WERI-Rb-1 (cell line): ENCODE measurements around the gene CHL1.

Experiments
- DNase-seq: peaks from one replicate; pipeline ENCODE4 v3.0.0-alpha.2; 2020
- H3K27ac ChIP-seq: fragments of 250-450 bp; sonication (Bioruptor Pico); 2 replicates; pipeline ENCODE4 v1.5.1; 2020; ENCODE audit warnings: mild to moderate bottlenecking, moderate library complexity
- H3K27me3 ChIP-seq: fragments of 250-450 bp; sonication (Bioruptor Pico); 2 replicates; pipeline ENCODE4 v1.5.1; 2021; ENCODE audit warnings: mild to moderate bottlenecking, low read depth, moderate library complexity; ENCODE audit not compliant: insufficient read depth, severe bottlenecking
- H3K36me3 ChIP-seq: fragments of 250-450 bp; sonication (Bioruptor Pico); 2 replicates; pipeline ENCODE4 v1.5.1; 2020; ENCODE audit warnings: mild to moderate bottlenecking, moderate library complexity
- H3K4me3 ChIP-seq: 2 replicates; pipeline ENCODE4 v1.5.1; 2011; ENCODE audit warnings: low read depth, mild to moderate bottlenecking, control low read depth, low read length
- H3K9me3 ChIP-seq: fragments of 250-450 bp; sonication (Bioruptor Pico); 2 replicates; pipeline ENCODE4 v1.5.1; 2021; ENCODE audit warnings: mild to moderate bottlenecking, moderate library complexity; ENCODE audit not compliant: severe bottlenecking
- CTCF ChIP-seq: IDR thresholded peaks from 2 replicates; pipeline ENCODE4 v1.5.1; 2011; ENCODE audit warnings: low read depth, mild to moderate bottlenecking, control low read depth, inconsistent platforms, low read length

CHL1 gene

DNA sequence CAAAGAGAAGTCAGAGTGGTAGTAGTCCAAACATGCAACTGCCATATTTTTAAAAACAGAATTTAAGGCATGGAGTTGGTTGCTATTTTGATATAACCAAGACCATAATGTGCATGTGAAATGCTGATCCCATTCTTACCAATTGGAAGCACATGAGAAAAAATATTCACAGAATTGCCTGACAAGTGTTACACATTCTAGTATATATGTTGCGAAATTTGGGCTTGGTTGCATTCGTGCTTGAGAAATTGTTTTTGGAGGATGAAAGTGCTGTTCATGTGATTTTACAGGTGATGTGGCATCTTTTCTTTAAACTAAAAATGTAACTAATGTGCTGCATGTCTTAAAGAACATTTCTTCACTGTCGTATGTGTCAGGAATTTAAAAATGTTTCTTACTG is 199.7 kb downstream of the CHL1 start:
- H3K27ac ChIP-seq: no peak overlapping the region
- H3K9me3 ChIP-seq: no peaks in the 10 kb centered on the region
- DNase-seq: no peak
- TF ChIP-seq CTCF: no peak
- no peak overlapping the region for H3K4me3 ChIP-seq
- H3K36me3 ChIP-seq: no peaks in the 10 kb centered on the region
- H3K27me3 ChIP-seq: no peaks in the 10 kb centered on the region

- Histone ChIP-seq H3K9me3 (no peaks in the 10 kb centered on the region), H3K36me3 (no peaks in the 10 kb centered on the region), H3K27me3 (no peaks in the 10 kb centered on the region), H3K27ac (no peak overlapping the region), H3K4me3 (no peak overlapping the region)
- no peak for TF ChIP-seq CTCF
- no peak for DNase-seq
These were observed 203.1 kb downstream of the CHL1 start for GRCh38 chr3:399647-400046.

- Histone ChIP-seq H3K27ac (no peak overlapping the region), H3K9me3 (no peaks in the 10 kb centered on the region), H3K4me3 (no peak overlapping the region), H3K36me3 (no peaks in the 10 kb centered on the region), H3K27me3 (no peaks in the 10 kb centered on the region)
- no peak for DNase-seq
- TF ChIP-seq CTCF: no peak
These were observed 207.3 kb downstream of the CHL1 start for GRCh38 chr3:403826-404225.

- Histone ChIP-seq H3K36me3 (no peaks in the 10 kb centered on the region), H3K4me3 (no peak overlapping the region), H3K9me3 (no peaks in the 10 kb centered on the region), H3K27me3 (no peaks in the 10 kb centered on the region), H3K27ac (no peak overlapping the region)
- DNase-seq: no peak
- no peak for TF ChIP-seq CTCF
These were observed 212.4 kb downstream of the CHL1 start for GRCh38 chr3:409011-409410.

DNA sequence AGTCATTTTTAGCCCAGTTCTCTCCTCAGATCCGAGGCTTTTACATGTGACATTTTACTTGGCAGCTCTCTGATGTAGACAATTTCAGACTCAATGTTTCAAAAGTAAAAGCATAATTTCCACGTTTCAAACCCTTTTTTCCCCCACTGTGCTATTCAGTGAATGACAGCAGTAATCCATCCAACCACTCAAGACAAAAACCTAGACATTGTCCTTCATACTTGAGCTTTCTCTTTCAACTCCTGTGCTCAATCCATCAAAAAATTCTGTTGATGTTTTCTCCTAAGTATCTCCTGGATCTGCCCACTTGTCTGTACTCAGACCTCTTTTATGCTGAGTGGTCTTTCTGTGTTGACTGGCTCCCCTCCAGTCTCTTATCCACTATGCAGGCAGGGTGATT is 214.7 kb downstream of the CHL1 start:
- Histone ChIP-seq H3K27ac (no peak overlapping the region), H3K27me3 (no peaks in the 10 kb centered on the region), H3K36me3 (no peaks in the 10 kb centered on the region), H3K9me3 (no peaks in the 10 kb centered on the region), H3K4me3 (no peak overlapping the region)
- no peak for TF ChIP-seq CTCF
- no peak for DNase-seq

DNA sequence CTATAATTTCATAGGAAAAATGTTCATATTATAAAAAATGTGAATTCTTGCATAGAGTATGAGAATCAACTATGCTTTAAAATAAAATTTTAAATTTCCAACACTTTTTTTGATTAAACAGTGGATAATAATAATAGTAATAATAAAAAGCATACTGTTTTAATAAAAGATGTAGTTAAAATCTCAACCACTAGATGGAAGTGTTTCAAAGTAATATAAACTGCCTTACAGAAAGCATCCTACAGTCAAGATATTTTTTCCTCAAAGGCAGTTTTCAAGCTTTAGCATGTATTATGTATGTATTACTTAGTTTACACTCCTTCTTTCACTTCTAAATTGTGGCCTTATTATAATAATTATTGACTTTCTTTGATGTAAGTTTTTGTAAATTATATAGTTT is 217.5 kb downstream of the CHL1 start:
- H3K36me3 ChIP-seq: no peaks in the 10 kb centered on the region
- H3K27me3 ChIP-seq: no peaks in the 10 kb centered on the region
- H3K4me3 ChIP-seq: no peak overlapping the region
- TF ChIP-seq CTCF: no peak
- H3K27ac ChIP-seq: no peak overlapping the region
- DNase-seq: no peak
- no peaks in the 10 kb centered on the region for H3K9me3 ChIP-seq
